Esophagus mucosa (tissue), 1 donor: ENCODE data around the gene ATAD3C. TPM values are rescaled to one million over a fixed set of nuclear protein-coding genes. Genes with fewer than 3 reads are reported as not detected.
"Not testable (repeated sequence)": the region's sequence is repeated elsewhere in the genome, so short reads cannot be mapped to it uniquely, and the experiment has no call there.

Source experiments
- ATAC-seq: fragments of 200-7000 bp; cut with Tn5 transposase; one replicate; pipeline ENCODE4 v1.9.1; 2020
- total RNA-seq: library from RNA; stranded (reverse); gene quantifications from one replicate; pipeline ENCODE4 v1.2.4, GENCODE V29; 2023
- donor health status: DM: yes; HTN: yes; CAD: no.

ATAD3C gene
- total RNA-seq, 1 donor from 2014 or later, result 2.1 TPM

DNA sequence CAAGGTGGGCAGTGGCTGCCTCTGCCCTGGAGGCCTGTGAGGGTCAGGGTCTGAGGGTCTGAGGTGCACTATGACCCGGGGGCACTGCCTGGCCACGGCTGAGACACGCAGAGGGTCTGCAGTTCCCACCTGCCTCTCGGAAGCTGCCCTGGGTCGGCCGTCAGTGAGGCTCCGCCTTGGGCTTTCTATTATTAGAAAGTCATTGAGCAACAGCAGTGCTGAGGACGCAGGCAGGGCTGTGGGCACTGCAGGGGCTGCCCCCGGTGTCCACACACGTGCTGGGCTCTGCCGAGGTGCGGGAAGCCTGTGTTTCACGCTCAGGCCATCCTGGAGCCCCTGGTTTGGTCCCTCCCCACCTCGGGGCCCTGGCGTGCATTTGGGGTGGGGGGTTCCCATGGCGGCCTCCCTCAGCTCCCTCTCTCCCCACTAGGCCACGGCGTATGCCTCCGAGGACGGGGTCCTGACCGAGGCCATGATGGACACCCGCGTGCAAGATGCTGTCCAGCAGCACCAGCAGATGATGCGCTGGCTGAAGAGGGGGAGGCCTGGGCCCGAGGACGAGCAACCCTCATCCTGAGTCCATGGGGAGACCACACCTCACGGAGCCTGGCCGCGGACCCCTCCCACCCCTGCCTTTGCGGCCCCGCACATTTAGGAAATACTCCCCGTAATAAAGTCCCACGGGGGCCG is 59.4 kb downstream of the ATAD3C start:
- not testable (repeated sequence) for ATAC-seq

GRCh38 chr1:1509465-1509850 is 60.0 kb downstream of the ATAD3C start:
- ATAC-seq, result not testable (repeated sequence)

DNA sequence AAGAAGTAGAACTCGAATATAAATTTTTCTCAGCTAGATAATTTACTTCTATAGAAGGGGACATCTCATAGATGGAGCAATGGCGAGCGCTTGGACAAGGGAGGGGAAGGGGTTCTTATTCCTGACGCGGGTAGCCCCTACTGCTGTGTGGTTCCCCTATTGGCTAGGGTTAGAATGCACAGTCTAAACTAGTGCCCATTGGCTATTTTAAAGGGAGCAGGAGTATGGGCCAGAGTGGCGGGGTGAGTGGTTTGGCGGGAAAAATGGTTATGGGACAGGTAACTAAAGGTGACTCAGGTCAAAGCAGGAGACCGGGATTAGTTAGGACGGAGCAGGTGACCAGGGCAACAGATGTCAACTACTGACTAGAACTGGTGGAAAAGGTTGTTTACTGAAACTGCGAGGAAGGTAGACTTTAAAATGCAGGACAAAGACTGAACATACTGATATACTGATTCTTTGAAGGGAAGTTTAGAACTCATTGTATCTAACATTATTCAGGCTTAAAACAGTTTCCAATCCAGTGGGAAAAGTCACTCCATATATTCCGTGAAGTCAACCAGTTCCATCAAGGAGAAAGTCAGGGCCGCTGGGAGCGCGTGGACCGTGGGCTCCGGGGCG is 61.5 kb downstream of the ATAD3C start:
- peak; percentile 9 for ATAC-seq

DNA sequence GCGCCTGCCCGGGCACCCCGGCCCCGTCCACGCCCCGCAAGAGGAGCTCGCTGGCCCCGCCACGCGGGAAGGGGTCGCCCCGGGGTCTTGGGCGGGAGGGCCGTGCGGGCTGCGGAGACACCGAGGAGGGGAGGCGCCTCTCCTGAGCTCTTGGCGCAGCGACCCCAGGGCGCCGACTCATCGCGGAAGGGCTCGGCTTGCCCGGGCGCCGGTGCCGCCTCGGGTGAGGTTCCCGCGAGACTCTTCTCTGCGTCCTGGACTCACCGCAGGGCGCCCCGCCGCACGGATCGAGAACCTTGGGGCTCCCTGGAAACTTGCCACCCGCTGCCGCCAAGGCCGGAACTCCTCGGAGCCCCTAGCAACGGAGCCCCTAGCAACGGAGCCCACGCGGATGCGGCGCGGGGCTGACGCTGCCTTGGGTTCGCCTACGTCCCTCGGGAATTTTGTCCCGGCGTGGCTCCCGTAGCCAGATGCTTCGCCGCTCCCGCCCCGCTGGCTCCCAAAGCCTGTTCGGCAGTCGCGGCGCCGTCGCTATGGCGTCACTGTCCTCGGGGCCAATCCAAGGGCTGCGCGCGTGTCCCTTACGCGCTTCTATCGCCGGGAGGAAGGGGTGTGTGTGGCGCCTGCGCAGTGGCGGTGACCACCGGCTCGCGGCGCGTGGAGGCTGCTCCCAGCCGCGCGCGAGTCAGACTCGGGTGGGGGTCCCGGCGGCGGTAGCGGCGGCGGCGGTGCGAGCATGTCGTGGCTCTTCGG is 62.2 kb downstream of the ATAD3C start, which contains the start of gene ATAD3A:
ATAD3A (plus strand) TSS at position 630 of the 753 bp plus-strand sequence; CDS start at position 737, 107 bp downstream.
- peak; percentile 95 for ATAC-seq

DNA sequence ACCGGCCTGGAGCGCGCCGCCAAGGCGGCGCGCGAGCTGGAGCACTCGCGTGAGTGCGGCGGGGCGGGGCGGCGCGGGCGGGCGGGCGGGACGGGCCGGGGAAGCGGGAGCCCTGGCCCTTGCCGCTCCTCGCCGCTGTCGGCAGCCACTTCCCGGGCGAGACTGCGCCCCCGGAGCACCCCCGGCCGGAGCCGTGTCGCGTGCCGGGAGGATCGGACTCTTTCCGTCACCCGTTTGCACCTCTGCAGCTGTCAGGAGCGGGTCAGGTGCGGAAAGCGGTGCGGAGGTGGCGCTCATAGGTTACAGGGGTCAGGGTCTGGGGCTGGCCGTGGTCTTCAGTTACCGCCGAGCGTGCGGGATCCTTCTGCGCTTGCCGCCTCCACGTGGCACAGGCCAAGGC is 62.9 kb downstream of the ATAD3C start:
- not testable (repeated sequence) for ATAC-seq

DNA sequence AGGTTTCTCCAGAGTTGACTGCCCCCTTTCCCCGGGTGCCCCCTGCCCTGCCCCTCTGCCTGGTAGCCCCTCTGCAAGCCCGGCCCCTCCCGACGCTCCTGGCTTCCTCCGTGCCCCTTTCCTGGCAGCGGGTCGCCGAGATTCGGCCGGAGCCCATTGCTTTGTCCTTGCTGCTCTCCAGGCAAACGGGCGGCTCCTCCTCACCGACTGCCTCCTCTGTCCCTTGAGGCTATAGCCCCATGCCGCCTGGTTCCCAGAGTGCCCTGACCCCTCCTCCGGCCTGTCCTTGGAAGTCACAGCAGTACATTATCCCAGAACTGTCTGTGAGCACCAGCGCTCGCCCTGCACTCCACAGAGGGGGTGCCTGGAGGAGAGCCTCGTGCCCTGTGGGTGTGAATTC is 64.2 kb downstream of the ATAD3C start:
- not testable (repeated sequence) for ATAC-seq

- not testable (repeated sequence) for ATAC-seq
Measured at GRCh38 chr1:1514376-1514775, 64.9 kb downstream of the ATAD3C start.

DNA sequence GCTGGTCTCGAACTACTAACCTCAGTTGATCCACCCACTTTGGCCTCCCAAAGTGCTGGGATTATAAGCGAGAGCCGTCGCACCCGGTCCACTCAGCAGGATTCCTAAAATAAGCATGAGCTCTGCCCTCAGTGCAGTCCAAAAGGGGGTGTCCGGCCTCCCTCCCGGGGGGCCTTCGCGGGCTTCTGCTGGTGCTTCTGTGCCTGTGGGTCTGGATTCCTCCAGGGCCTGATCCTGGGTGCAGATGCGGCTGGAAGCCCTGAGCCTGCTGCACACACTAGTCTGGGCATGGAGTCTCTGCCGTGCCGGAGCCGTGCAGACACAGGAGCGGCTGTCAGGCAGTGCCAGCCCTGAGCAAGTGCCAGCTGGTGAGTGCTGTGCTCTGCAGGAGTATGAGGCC is 67.4 kb downstream of the ATAD3C start:
- not testable (repeated sequence) for ATAC-seq

DNA sequence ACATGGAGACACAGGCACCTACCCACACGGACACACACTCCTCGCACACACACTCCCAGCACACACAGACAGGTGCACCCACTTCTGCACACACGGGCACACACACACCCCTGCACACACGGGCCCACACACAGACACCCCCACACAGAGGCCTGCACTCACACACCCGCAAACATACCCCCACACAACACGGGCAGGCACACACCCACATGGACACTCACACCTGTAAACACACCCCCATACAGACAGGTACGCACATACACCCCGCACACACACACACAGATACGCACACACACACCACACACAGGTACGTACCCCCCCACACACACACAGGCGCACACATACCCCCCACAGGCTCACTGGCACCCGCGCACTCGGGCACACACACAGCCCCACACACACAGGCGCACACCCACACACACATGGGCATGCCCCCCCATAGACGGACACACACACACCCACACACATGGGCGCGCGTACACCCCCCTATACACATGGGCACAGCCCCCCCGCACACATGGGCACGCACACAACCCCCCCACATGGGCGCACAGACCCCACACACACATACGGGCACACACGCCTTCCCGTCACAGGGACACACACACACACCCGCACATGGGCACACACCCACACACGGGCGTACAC is 68.6 kb downstream of the ATAD3C start:
- no peak for ATAC-seq

DNA sequence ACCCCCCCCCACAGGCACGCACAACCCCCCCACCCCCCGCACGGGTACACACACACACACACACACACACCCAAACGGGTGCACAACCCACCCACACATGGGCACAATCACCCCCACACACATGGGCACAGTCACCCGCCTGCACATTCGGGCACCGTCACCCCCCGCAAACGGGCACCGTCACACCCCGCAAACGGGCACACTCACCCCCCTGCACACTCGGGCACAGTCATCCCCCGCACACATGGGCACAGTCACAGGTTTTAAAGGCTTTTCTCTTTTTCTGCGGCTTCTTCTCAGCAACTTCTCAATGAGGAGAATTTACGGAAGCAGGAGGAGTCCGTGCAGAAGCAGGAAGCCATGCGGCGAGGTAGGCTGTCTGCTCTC is 69.1 kb downstream of the ATAD3C start:
- not testable (repeated sequence) for ATAC-seq

Other genes starting within 250 kb of the ATAD3C start
- gene TNFRSF18, start 243.1 kb upstream of the ATAD3C start, total RNA-seq, result 16.3 TPM
- 0.36 TPM for gene TNFRSF4, start 235.5 kb upstream of the ATAD3C start, total RNA-seq
- gene SDF4, start 217.7 kb upstream of the ATAD3C start, total RNA-seq, result 69.9 TPM
- gene B3GALT6, start 217.5 kb upstream of the ATAD3C start, total RNA-seq, result 8.4 TPM
- 3.9 TPM for gene C1QTNF12, start 203.0 kb upstream of the ATAD3C start, total RNA-seq
- gene UBE2J2, start 175.8 kb upstream of the ATAD3C start, total RNA-seq, result 45.0 TPM
- gene SCNN1D, start 169.3 kb upstream of the ATAD3C start, total RNA-seq, result 2.8 TPM
- 35.3 TPM for gene ACAP3, start 141.8 kb upstream of the ATAD3C start, total RNA-seq
- 23.0 TPM for gene PUSL1, start 141.1 kb upstream of the ATAD3C start, total RNA-seq
- gene INTS11, start 125.0 kb upstream of the ATAD3C start, total RNA-seq, result 54.0 TPM
- gene CPTP, start 124.9 kb upstream of the ATAD3C start, total RNA-seq, result 25.1 TPM
- gene TAS1R3, start 118.4 kb upstream of the ATAD3C start, total RNA-seq, result 0.56 TPM
- 48.5 TPM for gene DVL1, start 100.3 kb upstream of the ATAD3C start, total RNA-seq
- 2.0 TPM for gene MXRA8, start 91.1 kb upstream of the ATAD3C start, total RNA-seq
- 117 TPM for gene AURKAIP1, start 74.5 kb upstream of the ATAD3C start, total RNA-seq
- 58.3 TPM for gene CCNL2, start 50.4 kb upstream of the ATAD3C start, total RNA-seq
- gene MRPL20, start 42.4 kb upstream of the ATAD3C start, total RNA-seq, result 89.2 TPM
- 11.9 TPM for gene ANKRD65, start 28.4 kb upstream of the ATAD3C start, total RNA-seq
- 29.4 TPM for gene VWA1, start 14.0 kb upstream of the ATAD3C start, total RNA-seq
- gene ATAD3B, start 22.1 kb downstream of the ATAD3C start, total RNA-seq, result 13.7 TPM
- gene ATAD3A, start 62.5 kb downstream of the ATAD3C start, total RNA-seq, result 23.2 TPM
- gene TMEM240, start 90.9 kb downstream of the ATAD3C start, total RNA-seq, result not detected
- 106 TPM for gene SSU72, start 125.2 kb downstream of the ATAD3C start, total RNA-seq
- 5.7 TPM for gene FNDC10, start 150.4 kb downstream of the ATAD3C start, total RNA-seq
- gene MIB2, start 165.8 kb downstream of the ATAD3C start, total RNA-seq, result 87.5 TPM
- gene MMP23B, start 182.5 kb downstream of the ATAD3C start, total RNA-seq, result 0.92 TPM
- gene CDK11B, start 209.3 kb downstream of the ATAD3C start, total RNA-seq, result 10.9 TPM
- 17.4 TPM for gene SLC35E2B, start 243.1 kb downstream of the ATAD3C start, total RNA-seq